A549 (cell line): Measurements from ENCODE around the gene SAPCD2. TPM values are rescaled to one million over a fixed set of nuclear protein-coding genes. Genes with fewer than 3 reads are reported as not detected.
A peak's percentile ranks its signal among the peaks of the same experiment; 100 is the strongest.

Experiments
- ATAC-seq, 2 experiments: fragments of 200-7000 bp in 1 of 2; fragments of >200 bp in 1 of 2; cut with Nextera tagmentation in 1 of 2; cut with Tn5 transposase in 1 of 2; 3 replicates each; pipeline versions ENCODE4 v1.8.0 to v1.9.1; 2018 to 2020; ENCODE audit warnings: mild to moderate bottlenecking in 1 of 2, moderate library complexity in 1 of 2
- CTCF ChIA-PET: fragments of 300-600 bp; sonication (Branson Sonifier 250); formaldehyde crosslinking; extraction: SDS; loops from one replicate; lab custom pipeline; 2021; ENCODE audit warnings: antibody characterized with exemption, inconsistent platforms; lab: Yijun Ruan, JAX
- POLR2A ChIA-PET: fragments of 350-600 bp; formaldehyde crosslinking; extraction: SDS; loops from one replicate; lab custom pipeline; 2021; ENCODE audit warnings: antibody characterized with exemption, inconsistent platforms; lab: Yijun Ruan, JAX
- DNase-seq, 2 experiments: peaks; one replicate each; pipeline versions ENCODE4 v3.0.0 to v3.0.0-alpha.2; 2011 to 2016; ENCODE audit warnings: low read depth in 1 of 2, low spot score in 1 of 2
- FAIRE-seq: peaks from 2 replicates; lab custom pipeline; 2011; peaks lifted over from hg19 to GRCh38; lab: Jason Lieb, UNC
- H3K27ac ChIP-seq, 2 experiments: fragments of >200 bp; sonication (Bioruptor Twin); formaldehyde crosslinking; 3 replicates each; pipeline ENCODE4 v1.5.1; 2016 to 2017
- H3K4me1 ChIP-seq: fragments of >200 bp; sonication (Bioruptor Twin); formaldehyde crosslinking; 3 replicates; pipeline ENCODE4 v1.6.1; 2016
- H3K4me2 ChIP-seq: fragments of >200 bp; sonication (Bioruptor Twin); formaldehyde crosslinking; 3 replicates; pipeline ENCODE4 v1.6.1; 2016
- H3K4me3 ChIP-seq: fragments of >200 bp; sonication (Bioruptor Twin); formaldehyde crosslinking; 3 replicates; pipeline ENCODE4 v1.5.1; 2016
- H3K9me3 ChIP-seq: fragments of >200 bp; sonication (Bioruptor Twin); formaldehyde crosslinking; 3 replicates; pipeline ENCODE4 v1.6.1; 2016
- BHLHE40 ChIP-seq: IDR thresholded peaks from 2 replicates; pipeline ENCODE4 v1.6.1; 2012; ENCODE audit warnings: low read depth, low read length, inconsistent platforms
- CBX2 ChIP-seq: fragments of 200-600 bp; sonication (generic); IDR thresholded peaks from 2 replicates; pipeline ENCODE4 v1.6.1; 2016; ENCODE audit warnings: low read depth, mild to moderate bottlenecking, borderline replicate concordance
- CBX8 ChIP-seq: fragments of 200-600 bp; sonication (generic); IDR thresholded peaks from 2 replicates; pipeline ENCODE4 v1.6.1; 2016
- CEBPB ChIP-seq, 2 experiments: fragments of >200 bp in 1 of 2; sonication (Bioruptor Twin) in 1 of 2; formaldehyde crosslinking in 1 of 2; IDR thresholded peaks; 2 replicates each; pipeline ENCODE4 v1.6.1; 2012 to 2016
- CHD4 ChIP-seq: fragments of 200-600 bp; sonication (generic); IDR thresholded peaks from 2 replicates; pipeline ENCODE4 v1.6.1; 2016; ENCODE audit warnings: antibody characterized with exemption, mild to moderate bottlenecking, borderline replicate concordance
- EHF ChIP-seq: fragments of 250-450 bp; sonication (Bioruptor Pico); IDR thresholded peaks from 2 replicates; pipeline ENCODE4 v1.5.0; 2020; ENCODE audit warnings: mild to moderate bottlenecking
- EHMT2 ChIP-seq: fragments of 200-600 bp; sonication (generic); IDR thresholded peaks from 2 replicates; pipeline ENCODE4 v1.6.1; 2016; ENCODE audit warnings: antibody characterized with exemption, low read depth, mild to moderate bottlenecking, moderate library complexity
- EP300 ChIP-seq, 2 experiments: fragments of >200 bp; sonication (Bioruptor Twin); formaldehyde crosslinking; IDR thresholded peaks; 2 replicates in 1 of 2; 3 replicates in 1 of 2; pipeline ENCODE4 v1.6.1; 2016 to 2017
- FOSB ChIP-seq: fragments of 250-450 bp; sonication (Bioruptor Pico); IDR thresholded peaks from 2 replicates; pipeline ENCODE4 v1.5.0; 2020; ENCODE audit warnings: mild to moderate bottlenecking, moderate library complexity
- FOSL2 ChIP-seq, 2 experiments: fragments of 450-650 bp in 1 of 2; fragments of >200 bp in 1 of 2; sonication (Bioruptor Twin) in 1 of 2; formaldehyde crosslinking; IDR thresholded peaks; 2 replicates each; pipeline versions ENCODE4 v1.5.0 to v1.6.1; 2016 to 2020; ENCODE audit warnings: mild to moderate bottlenecking in 1 of 2, moderate library complexity in 1 of 2
- FOXS1 ChIP-seq: fragments of 250-450 bp; sonication (Bioruptor Pico); IDR thresholded peaks from 2 replicates; pipeline ENCODE4 v1.5.0; 2020; ENCODE audit warnings: mild to moderate bottlenecking, moderate library complexity
- GATA3 ChIP-seq: IDR thresholded peaks from 2 replicates; pipeline ENCODE4 v1.6.1; 2012; ENCODE audit warnings: borderline replicate concordance
- HEYL ChIP-seq: fragments of 250-450 bp; sonication (Bioruptor Pico); IDR thresholded peaks from 2 replicates; pipeline ENCODE4 v1.8.0; 2021; ENCODE audit warnings: mild to moderate bottlenecking, moderate library complexity
- HOXB13 ChIP-seq: fragments of 250-450 bp; sonication (Bioruptor Pico); IDR thresholded peaks from 2 replicates; pipeline ENCODE4 v1.5.0; 2020; ENCODE audit warnings: low read depth, mild to moderate bottlenecking, moderate library complexity
- HOXB5 ChIP-seq: fragments of 250-450 bp; sonication (Bioruptor Pico); IDR thresholded peaks from 2 replicates; pipeline ENCODE4 v1.5.0; 2020; ENCODE audit warnings: mild to moderate bottlenecking, moderate library complexity
- JUN ChIP-seq, 2 experiments: fragments of >200 bp; sonication (Bioruptor Twin); formaldehyde crosslinking; IDR thresholded peaks; 2 replicates in 1 of 2; 3 replicates in 1 of 2; pipeline ENCODE4 v1.6.1; 2016 to 2017
- JUNB ChIP-seq: fragments of >200 bp; sonication (Bioruptor Twin); formaldehyde crosslinking; IDR thresholded peaks from 2 replicates; pipeline ENCODE4 v1.6.1; 2016
- KDM1A ChIP-seq: fragments of 200-600 bp; sonication (generic); IDR thresholded peaks from 2 replicates; pipeline ENCODE4 v1.6.1; 2016; ENCODE audit warnings: low read depth, mild to moderate bottlenecking
- KDM5A ChIP-seq: fragments of 200-600 bp; sonication (generic); IDR thresholded peaks from 2 replicates; pipeline ENCODE4 v1.6.1; 2016; ENCODE audit warnings: antibody characterized with exemption, mild to moderate bottlenecking
- MAZ ChIP-seq: fragments of 150-350 bp; IDR thresholded peaks from 2 replicates; pipeline ENCODE4 v1.6.1; 2014; ENCODE audit warnings: antibody characterized with exemption, low read depth, low read length, borderline replicate concordance
- NPAS2 ChIP-seq: fragments of 250-450 bp; sonication (Bioruptor Pico); IDR thresholded peaks from 2 replicates; pipeline ENCODE4 v1.8.0; 2022; ENCODE audit warnings: mild to moderate bottlenecking, moderate library complexity, borderline replicate concordance
- PHF8 ChIP-seq: fragments of 200-600 bp; sonication (generic); IDR thresholded peaks from 2 replicates; pipeline ENCODE4 v1.6.1; 2016; ENCODE audit warnings: low read depth, mild to moderate bottlenecking, antibody characterized with exemption, moderate library complexity, borderline replicate concordance
- POLR2A ChIP-seq: IDR thresholded peaks from 2 replicates; pipeline ENCODE4 v1.6.1; 2012; ENCODE audit warnings: mild to moderate bottlenecking, low read length
- RAD21 ChIP-seq, 2 experiments: fragments of >200 bp in 1 of 2; sonication (Bioruptor Twin) in 1 of 2; formaldehyde crosslinking in 1 of 2; IDR thresholded peaks in 1 of 2; conservative IDR thresholded peaks in 1 of 2; 2 replicates in 1 of 2; 3 replicates in 1 of 2; pipeline ENCODE4 v1.6.1; 2012 to 2018; ENCODE audit warnings: inconsistent platforms in 1 of 2
- RARB ChIP-seq: fragments of 250-450 bp; sonication (Bioruptor Pico); IDR thresholded peaks from 2 replicates; pipeline ENCODE4 v1.8.0; 2021; ENCODE audit warnings: mild to moderate bottlenecking, moderate library complexity
- RCOR1 ChIP-seq: fragments of 150-350 bp; IDR thresholded peaks from 2 replicates; pipeline ENCODE4 v1.6.1; 2014; ENCODE audit warnings: antibody characterized with exemption, low read length, low read depth
- RNF2 ChIP-seq: fragments of 200-600 bp; sonication (generic); IDR thresholded peaks from 2 replicates; pipeline ENCODE4 v1.6.1; 2016; ENCODE audit warnings: low read depth, mild to moderate bottlenecking, antibody characterized with exemption, moderate library complexity, borderline replicate concordance
- TFCP2L1 ChIP-seq: fragments of 250-450 bp; sonication (Bioruptor Pico); IDR thresholded peaks from 2 replicates; pipeline ENCODE4 v1.5.0; 2021; ENCODE audit warnings: mild to moderate bottlenecking
- USF2 ChIP-seq: fragments of 450-650 bp; IDR thresholded peaks from 2 replicates; pipeline ENCODE4 v1.6.1; 2014; ENCODE audit warnings: antibody characterized with exemption
- ZFP36 ChIP-seq: fragments of 450-650 bp; IDR thresholded peaks from 2 replicates; pipeline ENCODE4 v1.6.1; 2014; ENCODE audit warnings: borderline replicate concordance; ENCODE audit not compliant: partially characterized antibody
- ZNF302 ChIP-seq: fragments of 250-450 bp; sonication (Bioruptor Pico); IDR thresholded peaks from 2 replicates; pipeline ENCODE4 v1.9.0; 2021; ENCODE audit warnings: inconsistent platforms, mild to moderate bottlenecking, moderate library complexity
- WGBS: methylation state at CpG from one replicate; pipeline ENCODE4 v1.1.6; 2017; ENCODE audit errors: missing lambda C conversion rate; 5-methylcytosine and 5-hydroxymethylcytosine counted together
- polyA plus RNA-seq, 4 experiments: library from polyadenylated mRNA; depleted of rRNA in 3 of 4; stranded (reverse); fragments of >200 nt; fragmentation: RNase III in 1 of 4; extraction: RNeasy Plus Mini Kit Qiagen cat#74134 plus additional on column Dnase treatment in 1 of 4; gene quantifications; 2 replicates in 3 of 4; 3 replicates in 1 of 4; pipeline ENCODE4 v1.2.3, GENCODE V29; 2011 to 2017
- TF ChIP-seq, protein P1 (sequence below): fragments of 250-450 bp; sonication (Bioruptor Pico); IDR thresholded peaks from 2 replicates; pipeline ENCODE4 v1.5.0; 2020; ENCODE audit warnings: low read depth, mild to moderate bottlenecking, moderate library complexity
- TF ChIP-seq, protein P2 (sequence below): fragments of 150-350 bp; IDR thresholded peaks from 2 replicates; pipeline ENCODE4 v1.6.1; 2014; ENCODE audit warnings: low read depth, mild to moderate bottlenecking, low read length

The SAPCD2 gene
- polyA plus RNA-seq, 2 of the 4 experiments (the other 2 are of a cell fraction) = 6.9 to 14.6 TPM

GRCh38 chr9:137074657-137075274 lies 4.4 kb upstream of the SAPCD2 start:
- DNase-seq = no peak
- no peak for FAIRE-seq
- no peak for ATAC-seq
- ChIA-PET CTCF (interaction anchor here (1.9 to 24.0 kb wide), 6 partner anchors 7 to 162 kb away, joined by 6 to 321 read pairs (median 13); partner anchors contain the start of genes ABCA2, MAN1B1, NPDC1 and SAPCD2), POLR2A (no interaction called here)
- H3K4me2 ChIP-seq = no peak overlapping the region
- peaks cover 17% of the 10 kb centered on the region for H3K4me1 ChIP-seq
- 0 out of 2 replicates have a peak, but pooled peaks have one; percentile 34 for TF ChIP-seq ZNF302
- no peak for TF ChIP-seq BHLHE40
- 0 out of 2 replicates have a peak, but pooled peaks have one; percentile 29 for TF ChIP-seq HOXB13 (CRISPR knock-in tag)
- TF ChIP-seq, protein P1, sequence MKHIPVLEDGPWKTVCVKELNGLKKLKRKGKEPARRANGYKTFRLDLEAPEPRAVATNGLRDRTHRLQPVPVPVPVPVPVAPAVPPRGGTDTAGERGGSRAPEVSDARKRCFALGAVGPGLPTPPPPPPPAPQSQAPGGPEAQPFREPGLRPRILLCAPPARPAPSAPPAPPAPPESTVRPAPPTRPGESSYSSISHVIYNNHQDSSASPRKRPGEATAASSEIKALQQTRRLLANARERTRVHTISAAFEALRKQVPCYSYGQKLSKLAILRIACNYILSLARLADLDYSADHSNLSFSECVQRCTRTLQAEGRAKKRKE = peak; percentile 73
- no peak overlapping the region for H3K27ac ChIP-seq
- WGBS = 95% methylated on average over 11 of the region's 12 CpGs
- H3K4me3 ChIP-seq = no peak overlapping the region
- no peaks in the 10 kb centered on the region for H3K9me3 ChIP-seq

DNA sequence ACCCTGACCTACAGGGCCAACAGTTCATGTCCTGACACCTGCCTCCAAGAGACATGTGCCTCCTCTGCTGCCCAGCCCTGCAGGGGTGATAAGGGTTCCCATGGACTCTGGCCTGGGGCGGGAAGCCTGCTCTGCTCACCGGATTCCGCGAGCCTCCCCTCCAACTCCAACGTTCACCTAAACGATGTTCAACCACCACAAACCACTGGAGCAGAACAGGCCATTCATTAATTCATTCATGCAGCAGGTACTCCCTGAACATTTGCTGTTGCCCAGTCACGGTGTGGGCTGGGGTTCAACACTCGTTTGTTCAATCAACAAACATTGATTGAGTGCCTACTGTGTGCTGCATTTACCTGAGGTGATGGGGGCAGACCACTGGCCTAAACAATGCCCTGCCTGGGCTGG lies 3.6 kb upstream of the SAPCD2 start:
- no peak overlapping the region for H3K27ac ChIP-seq
- TF ChIP-seq FOXS1 (CRISPR knock-in tag) = no peak
- TF ChIP-seq JUN (IDR thresholded peaks at IDR 0.05) = no peak
- TF ChIP-seq USF2 = no peak
- TF ChIP-seq RARB = no peak
- no peak for TF ChIP-seq FOSL2 (IDR thresholded peaks at IDR 0.05)
- TF ChIP-seq FOSL2 (CRISPR knock-in tag; IDR thresholded peaks at IDR 0.05) = no peak
- TF ChIP-seq CBX2 = no peak
- TF ChIP-seq CEBPB (IDR thresholded peaks at IDR 0.05) = no peak
- TF ChIP-seq BHLHE40 = no peak
- TF ChIP-seq GATA3 = no peak
- TF ChIP-seq CBX8 = no peak
- TF ChIP-seq FOSB = no peak
- no peak for TF ChIP-seq KDM5A
- TF ChIP-seq CHD4 = no peak
- TF ChIP-seq NPAS2 (CRISPR knock-in tag) = no peak
- no peak for TF ChIP-seq JUNB
- no peak for TF ChIP-seq RNF2
- TF ChIP-seq PHF8 = no peak
- no peak for TF ChIP-seq EP300 (IDR thresholded peaks at IDR 0.05)
- TF ChIP-seq RAD21 (conservative IDR thresholded peaks at IDR 0.05 in 1 of 2, IDR thresholded peaks at IDR 0.05 in 1 of 2) = no peak
- FAIRE-seq (no peak), ATAC-seq (no peak), DNase-seq (no peak)
- 90% methylated on average over 8 of the region's 8 CpGs for WGBS
- ChIA-PET CTCF (interaction anchor here (1.9 to 24.0 kb wide), 7 partner anchors 6 to 45 kb away, joined by 9 to 656 read pairs (median 16); partner anchors contain the start of genes ABCA2, ENTPD2, MAN1B1 and NPDC1), POLR2A (no interaction called here)
- H3K4me2 ChIP-seq = no peak overlapping the region
- no peaks in the 10 kb centered on the region for H3K9me3 ChIP-seq
- peaks cover 25% of the 10 kb centered on the region for H3K4me1 ChIP-seq
- H3K4me3 ChIP-seq = no peak overlapping the region

DNA sequence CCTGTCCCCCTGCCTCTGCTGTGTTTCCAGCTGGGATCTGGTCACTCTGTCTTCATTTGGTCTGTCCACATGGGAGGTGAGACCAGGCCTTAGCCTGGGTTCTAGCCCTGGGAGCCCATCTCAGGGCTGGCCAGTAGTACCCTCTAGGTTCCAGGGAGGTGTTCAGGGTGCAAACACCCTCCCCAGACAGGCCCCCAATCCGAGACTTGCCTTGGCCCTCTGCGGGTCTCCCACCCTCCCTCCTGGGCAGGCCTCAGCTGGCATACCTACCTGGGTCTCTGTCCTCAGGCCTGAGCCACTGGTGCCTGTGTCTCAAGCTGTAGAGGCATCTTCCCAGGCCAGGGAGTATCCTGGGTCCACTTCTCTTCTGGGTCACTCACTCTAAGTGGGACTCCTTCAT lies 925 bp upstream of the SAPCD2 start:
- no peak for DNase-seq
- Histone ChIP-seq H3K9me3 (no peaks in the 10 kb centered on the region), H3K4me1 (peaks cover 27% of the 10 kb centered on the region), H3K4me2 (peak overlapping the region; percentile 74), H3K27ac (peak overlapping the region; percentile 62 to 88), H3K4me3 (no peak overlapping the region)
- ATAC-seq = no peak
- no peak for FAIRE-seq
- ChIA-PET POLR2A (interaction anchor here (0.6 to 3.9 kb wide), 4 partner anchors 15 to 251 kb away, joined by 3 to 18 read pairs (median 6); partner anchors contain the start of genes MAN1B1 and TUBB4B), CTCF (interaction anchor here (1.4 to 19.2 kb wide), 6 partner anchors 7 to 45 kb away, joined by 3 to 656 read pairs (median 207); partner anchors contain the start of genes ABCA2, DPP7, ENTPD2 and FUT7)
- 92% methylated on average over 2 of the region's 2 CpGs for WGBS
- TF ChIP-seq EHF (no peak), RAD21 (conservative IDR thresholded peaks at IDR 0.05 in 1 of 2, IDR thresholded peaks at IDR 0.05 in 1 of 2) (no peak), TFCP2L1 (CRISPR knock-in tag) (no peak), ZFP36 (no peak), HEYL (CRISPR knock-in tag) (no peak), HOXB5 (CRISPR knock-in tag) (no peak), GATA3 (no peak), CBX8 (no peak), KDM1A (no peak), EHMT2 (no peak), POLR2A (no peak), EP300 (IDR thresholded peaks at IDR 0.05) (no peak), MAZ (no peak), RCOR1 (no peak), PHF8 (no peak)
- TF ChIP-seq, protein P2, sequence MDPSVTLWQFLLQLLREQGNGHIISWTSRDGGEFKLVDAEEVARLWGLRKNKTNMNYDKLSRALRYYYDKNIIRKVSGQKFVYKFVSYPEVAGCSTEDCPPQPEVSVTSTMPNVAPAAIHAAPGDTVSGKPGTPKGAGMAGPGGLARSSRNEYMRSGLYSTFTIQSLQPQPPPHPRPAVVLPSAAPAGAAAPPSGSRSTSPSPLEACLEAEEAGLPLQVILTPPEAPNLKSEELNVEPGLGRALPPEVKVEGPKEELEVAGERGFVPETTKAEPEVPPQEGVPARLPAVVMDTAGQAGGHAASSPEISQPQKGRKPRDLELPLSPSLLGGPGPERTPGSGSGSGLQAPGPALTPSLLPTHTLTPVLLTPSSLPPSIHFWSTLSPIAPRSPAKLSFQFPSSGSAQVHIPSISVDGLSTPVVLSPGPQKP = no peak
